Peyer's patch (tissue), 4 donors: ENCODE measurements around the gene RBBP8NL. TPM values are rescaled to one million over a fixed set of nuclear protein-coding genes. Genes with fewer than 3 reads are reported as not detected.

Source experiments
- DNase-seq, 3 donors: peaks; one replicate each; pipeline ENCODE4 v3.0.0-alpha.2; 2017 to 2019
- H3K27ac ChIP-seq, 4 donors: fragments of 200-600 bp; sonication (generic); one replicate each; pipeline ENCODE4 v1.5.1; 2016 to 2019
- H3K27me3 ChIP-seq, 2 donors: fragments of 200-600 bp; sonication (generic); one replicate each; pipeline ENCODE4 v1.5.1; 2019
- H3K36me3 ChIP-seq, 3 donors: fragments of 200-600 bp; sonication (generic); one replicate each; pipeline ENCODE4 v1.5.1; 2016 to 2019
- H3K4me1 ChIP-seq, 4 donors: fragments of 200-600 bp; sonication (generic); one replicate each; pipeline ENCODE4 v1.5.1; 2016 to 2019
- H3K4me3 ChIP-seq, 4 donors: fragments of 200-600 bp; sonication (generic); 1 replicate in 3 of 4; 2 replicates in 1 of 4; pipeline ENCODE4 v1.5.1; 2016 to 2019; ENCODE audit warnings: mild to moderate bottlenecking in 1 of 4
- H3K9me3 ChIP-seq, 4 donors: fragments of 200-600 bp; sonication (generic); one replicate each; pipeline ENCODE4 v1.5.1; 2016 to 2019; ENCODE audit warnings: mild to moderate bottlenecking in 1 of 4
- POLR2A ChIP-seq, 2 donors: fragments of 450-650 bp; IDR thresholded peaks; one replicate each; pipeline ENCODE4 v1.5.1; 2017; ENCODE audit warnings: antibody characterized with exemption in 2 of 2, mild to moderate bottlenecking in 2 of 2, moderate library complexity in 2 of 2
- total RNA-seq, 4 donors: library from RNA; depleted of rRNA; stranded (reverse); fragments of >200 nt; gene quantifications; one replicate each; pipeline ENCODE4 v1.1.0, GENCODE V29; 2016
- TF ChIP-seq, protein P1 (sequence below), 6 experiments: fragments of 450-650 bp in 4 of 6; fragments of 200-600 bp in 2 of 6; sonication (generic) in 1 of 6; IDR thresholded peaks; one replicate each; pipeline ENCODE4 v1.5.1; 2017 to 2019; ENCODE audit warnings: antibody characterized with exemption in 6 of 6, mild to moderate bottlenecking in 3 of 6, moderate library complexity in 1 of 6

The RBBP8NL gene
- total RNA-seq, 4 donors from 2014 or later: 6.6 to 26.7 (median 13.4) TPM

DNA sequence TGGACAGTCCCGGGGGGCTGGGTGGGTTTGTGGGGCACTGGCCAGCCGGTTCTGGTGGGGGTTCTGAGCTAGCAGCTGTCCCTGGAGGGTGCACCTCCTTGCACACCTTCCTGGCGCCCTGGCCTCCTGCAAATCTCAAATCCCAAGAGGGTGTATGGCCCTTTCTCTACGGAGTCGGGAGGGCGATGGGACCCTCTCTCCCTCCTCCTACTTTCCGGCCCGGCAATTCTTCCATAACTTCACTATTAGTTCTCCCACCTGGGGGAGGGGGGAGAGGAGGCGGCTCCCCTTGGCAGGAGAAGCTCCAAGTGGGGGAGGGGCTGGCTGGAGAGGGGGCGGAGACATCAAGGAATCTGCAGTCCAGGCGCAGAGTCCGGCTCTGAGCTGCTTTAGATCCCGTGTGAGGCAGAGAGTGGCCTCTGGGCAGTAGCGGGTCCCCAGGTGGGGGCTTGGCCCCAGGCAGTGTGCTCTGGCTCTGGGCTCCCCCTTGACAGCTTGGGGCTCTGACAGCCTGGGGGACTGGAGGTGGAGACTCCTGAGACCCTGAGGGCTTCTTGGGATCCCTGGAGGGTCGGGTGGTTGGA is 58.9 kb downstream of the RBBP8NL start:
- Histone ChIP-seq H3K27ac (peak overlapping the region in 3 of 4 donors; percentile 74 to 80 (median 78)), H3K9me3 (no peaks in the 10 kb centered on the region), H3K36me3 (no peaks in the 10 kb centered on the region), H3K4me3 (peak overlapping the region in 3 of 4 donors; percentile 68 to 87 (median 78)), H3K27me3 (peaks cover 0 to 15% of the 10 kb centered on the region in 2 donors), H3K4me1 (peaks cover 3 to 57% (median 32%) of the 10 kb centered on the region in 4 donors)
- no peak for DNase-seq
- TF ChIP-seq, protein P1, sequence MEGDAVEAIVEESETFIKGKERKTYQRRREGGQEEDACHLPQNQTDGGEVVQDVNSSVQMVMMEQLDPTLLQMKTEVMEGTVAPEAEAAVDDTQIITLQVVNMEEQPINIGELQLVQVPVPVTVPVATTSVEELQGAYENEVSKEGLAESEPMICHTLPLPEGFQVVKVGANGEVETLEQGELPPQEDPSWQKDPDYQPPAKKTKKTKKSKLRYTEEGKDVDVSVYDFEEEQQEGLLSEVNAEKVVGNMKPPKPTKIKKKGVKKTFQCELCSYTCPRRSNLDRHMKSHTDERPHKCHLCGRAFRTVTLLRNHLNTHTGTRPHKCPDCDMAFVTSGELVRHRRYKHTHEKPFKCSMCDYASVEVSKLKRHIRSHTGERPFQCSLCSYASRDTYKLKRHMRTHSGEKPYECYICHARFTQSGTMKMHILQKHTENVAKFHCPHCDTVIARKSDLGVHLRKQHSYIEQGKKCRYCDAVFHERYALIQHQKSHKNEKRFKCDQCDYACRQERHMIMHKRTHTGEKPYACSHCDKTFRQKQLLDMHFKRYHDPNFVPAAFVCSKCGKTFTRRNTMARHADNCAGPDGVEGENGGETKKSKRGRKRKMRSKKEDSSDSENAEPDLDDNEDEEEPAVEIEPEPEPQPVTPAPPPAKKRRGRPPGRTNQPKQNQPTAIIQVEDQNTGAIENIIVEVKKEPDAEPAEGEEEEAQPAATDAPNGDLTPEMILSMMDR (IDR thresholded peaks at IDR 0.05): no peak
- TF ChIP-seq POLR2A (IDR thresholded peaks at IDR 0.05): no peak

DNA sequence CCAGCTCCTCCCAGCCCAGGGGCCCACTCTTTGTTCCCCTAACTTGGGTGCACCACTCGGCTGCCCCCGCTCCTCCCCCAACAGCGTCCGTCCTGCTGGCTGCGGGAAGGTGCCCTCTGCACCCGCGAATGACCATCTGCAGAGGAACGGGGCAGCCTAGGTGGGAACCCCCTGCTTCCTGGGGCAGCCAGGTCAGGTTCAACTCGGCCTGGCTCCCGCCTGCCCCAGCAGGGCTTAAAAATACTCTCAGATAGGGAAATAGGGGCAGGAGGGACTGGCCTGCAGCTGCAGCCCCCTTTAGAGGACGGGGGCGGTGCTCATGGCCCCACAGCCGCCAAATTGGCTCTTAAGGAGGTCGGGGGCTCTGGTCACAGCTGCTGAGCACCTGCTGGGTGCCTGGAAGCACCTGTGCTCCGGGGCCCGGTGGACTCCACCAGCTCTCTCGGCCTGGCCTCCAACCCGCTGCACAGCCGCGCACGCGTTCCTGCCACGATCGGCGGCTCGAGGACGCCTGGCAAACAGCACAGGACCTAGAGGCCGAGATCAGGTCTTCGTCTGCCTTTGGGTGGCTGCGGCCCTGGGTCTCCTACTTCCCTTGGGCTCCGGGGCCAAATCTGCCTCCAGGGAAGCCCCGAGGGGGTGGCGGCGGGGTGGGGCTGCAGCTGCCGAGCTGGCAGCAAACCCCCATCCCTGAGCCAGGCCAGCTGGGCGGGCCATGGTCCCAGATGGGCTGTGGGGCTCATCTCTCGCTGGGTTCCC is 59.5 kb downstream of the RBBP8NL start:
- no peaks in the 10 kb centered on the region for H3K9me3 ChIP-seq
- TF ChIP-seq, protein P1 (IDR thresholded peaks at IDR 0.05): no peak
- TF ChIP-seq POLR2A (IDR thresholded peaks at IDR 0.05): no peak
- H3K36me3 ChIP-seq: no peaks in the 10 kb centered on the region
- H3K4me1 ChIP-seq: peaks cover 3 to 59% (median 32%) of the 10 kb centered on the region in 4 donors
- peak in 1 of 3 donors; percentile 51 for DNase-seq
- H3K4me3 ChIP-seq: peak overlapping the region; percentile 43 to 87 (median 73)
- peak overlapping the region; percentile 41 to 80 (median 76) for H3K27ac ChIP-seq
- peaks cover 0 to 15% of the 10 kb centered on the region in 2 donors for H3K27me3 ChIP-seq

DNA sequence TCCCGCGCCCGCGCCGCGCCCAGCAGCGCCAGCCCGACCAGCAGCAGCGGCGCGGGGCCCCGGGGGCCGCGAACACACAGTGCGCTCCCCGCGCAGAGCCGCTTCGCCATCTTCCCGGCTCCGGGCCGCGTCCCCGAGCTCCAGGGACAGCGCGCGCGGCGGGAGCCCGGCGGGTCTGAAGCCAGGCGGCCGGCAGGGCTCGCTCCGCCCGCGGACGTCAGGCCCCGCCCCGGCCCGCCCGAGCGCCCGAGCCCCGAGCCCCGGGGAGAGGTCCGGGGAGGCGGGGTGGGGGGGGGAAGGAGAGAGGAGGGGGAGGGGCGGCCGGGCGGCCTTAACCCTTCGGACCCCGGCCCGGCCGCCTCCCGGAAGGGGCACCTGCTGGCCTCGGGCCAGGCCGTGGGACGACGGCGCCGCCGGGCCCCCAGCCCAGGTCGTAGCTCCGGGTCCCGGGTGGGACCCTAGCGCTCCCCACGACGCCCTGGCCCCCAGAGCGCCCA is 60.2 kb downstream of the RBBP8NL start, which contains the start of gene LAMA5:
Gene LAMA5, minus strand, starts transcription at position 177 of the 497 bp plus-strand sequence. Its CDS starts 67 bp downstream, at position 110.
- peak in 1 of 3 donors; percentile 72 for DNase-seq
- TF ChIP-seq, protein P1 (IDR thresholded peaks at IDR 0.05): no peak
- TF ChIP-seq POLR2A (IDR thresholded peaks at IDR 0.05): no peak
- H3K9me3 ChIP-seq: no peaks in the 10 kb centered on the region
- H3K27ac ChIP-seq: peak within 1 kb of the TSS; percentile 41 to 80 (median 76)
- H3K4me1 ChIP-seq: peaks cover 3 to 59% (median 32%) of the 10 kb centered on the region in 4 donors
- peaks cover 0 to 15% of the 10 kb centered on the region in 2 donors for H3K27me3 ChIP-seq
- no peaks in the 10 kb centered on the region for H3K36me3 ChIP-seq
- H3K4me3 ChIP-seq: peak within 1 kb of the TSS; percentile 43 to 87 (median 73)

DNA sequence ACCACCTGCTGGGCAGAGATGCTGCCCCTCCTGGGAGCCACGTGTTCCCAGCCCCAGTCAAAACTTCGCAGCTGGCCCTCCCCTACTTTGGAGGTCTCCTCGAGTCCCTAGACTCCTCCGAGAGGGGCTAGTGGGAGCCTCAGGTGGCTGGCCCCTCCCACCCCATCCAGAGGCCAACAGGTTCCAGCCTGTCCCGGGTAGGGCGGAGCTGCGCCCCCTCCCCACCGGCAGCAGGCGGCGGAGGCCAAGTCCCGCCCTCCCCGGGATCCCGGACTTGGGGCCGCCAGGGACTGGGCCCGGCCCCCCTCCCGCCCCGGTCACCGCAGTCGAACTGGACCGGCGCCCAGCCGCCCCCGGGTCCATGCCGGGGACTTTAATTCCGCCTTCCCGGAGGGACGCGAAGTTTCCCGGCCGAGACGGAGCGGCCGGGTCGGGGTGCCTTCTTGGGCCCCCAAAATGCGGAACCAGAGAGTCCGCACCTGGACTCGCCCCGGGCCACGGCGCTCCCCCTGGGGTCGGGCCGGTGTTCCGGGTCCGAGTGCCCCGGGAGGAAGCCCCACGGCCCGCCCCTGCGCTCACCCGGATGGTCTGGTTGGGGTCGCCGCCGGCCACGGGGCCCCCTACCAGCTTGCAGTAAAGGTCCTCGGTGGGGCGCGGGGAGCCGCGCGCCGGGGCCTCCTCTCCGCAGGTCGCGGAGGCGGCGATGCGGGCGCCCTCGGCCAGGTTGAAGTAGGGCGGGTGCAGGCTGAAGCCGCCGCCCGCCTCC is 60.8 kb downstream of the RBBP8NL start:
- peak overlapping the region; percentile 41 to 80 (median 76) for H3K27ac ChIP-seq
- no peaks in the 10 kb centered on the region for H3K9me3 ChIP-seq
- no peak for DNase-seq
- TF ChIP-seq, protein P1 (IDR thresholded peaks at IDR 0.05): no peak
- TF ChIP-seq POLR2A (IDR thresholded peaks at IDR 0.05): no peak
- peak overlapping the region; percentile 43 to 87 (median 73) for H3K4me3 ChIP-seq
- peaks cover 3 to 64% (median 32%) of the 10 kb centered on the region in 4 donors for H3K4me1 ChIP-seq
- no peaks in the 10 kb centered on the region for H3K36me3 ChIP-seq
- peaks cover 0 to 15% of the 10 kb centered on the region in 2 donors for H3K27me3 ChIP-seq

DNA sequence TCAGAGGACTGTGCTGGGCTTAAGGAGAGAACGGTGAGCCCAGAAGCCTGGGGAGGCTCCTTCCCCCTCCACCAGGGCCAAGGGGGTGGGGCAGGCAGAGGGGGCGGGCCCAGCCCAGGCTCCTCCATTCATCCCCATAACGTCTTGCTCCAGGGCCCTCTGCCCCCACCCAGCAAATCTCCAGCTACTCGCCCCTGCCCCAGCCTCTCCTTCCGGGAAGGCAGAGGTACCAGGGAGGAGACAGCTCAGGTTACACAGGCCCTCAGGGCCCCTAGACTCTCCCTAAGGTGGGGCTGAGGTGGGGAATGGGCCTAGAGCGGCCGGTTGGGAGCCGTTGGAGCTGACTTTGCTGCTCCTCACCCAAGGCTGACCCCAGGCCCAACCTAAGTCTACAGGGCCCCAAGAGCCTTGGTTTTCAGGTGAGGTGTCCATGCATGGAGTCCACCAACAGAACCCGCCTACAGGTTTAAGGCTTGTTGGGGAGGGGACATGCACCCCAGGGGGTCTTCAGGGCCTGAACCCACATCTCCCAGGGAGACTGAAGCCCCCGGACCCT is 61.4 kb downstream of the RBBP8NL start:
- peak overlapping the region in 3 of 4 donors; percentile 74 to 80 (median 78) for H3K27ac ChIP-seq
- peaks cover 0 to 15% of the 10 kb centered on the region in 2 donors for H3K27me3 ChIP-seq
- TF ChIP-seq, protein P1 (IDR thresholded peaks at IDR 0.05): no peak
- no peak for TF ChIP-seq POLR2A (IDR thresholded peaks at IDR 0.05)
- no peaks in the 10 kb centered on the region for H3K9me3 ChIP-seq
- H3K36me3 ChIP-seq: no peaks in the 10 kb centered on the region
- H3K4me1 ChIP-seq: peaks cover 3 to 70% (median 32%) of the 10 kb centered on the region in 4 donors
- no peak for DNase-seq
- peak overlapping the region; percentile 43 to 87 (median 73) for H3K4me3 ChIP-seq
